ENCODE results near the gene ZDHHC8.

Gene ZDHHC8

GRCh38 chr22:20160041-20160440 is 28.4 kb downstream of the ZDHHC8 start:
- DNase-seq (ENCODE audit: low spot score), result no peak

- DNase-seq (ENCODE audit: low spot score), result no peak
Observed at GRCh38 chr22:20164863-20165262, 33.3 kb downstream of the ZDHHC8 start.

GRCh38 chr22:20165421-20165820 is 33.8 kb downstream of the ZDHHC8 start:
- no peak for DNase-seq (ENCODE audit: low spot score)

DNA sequence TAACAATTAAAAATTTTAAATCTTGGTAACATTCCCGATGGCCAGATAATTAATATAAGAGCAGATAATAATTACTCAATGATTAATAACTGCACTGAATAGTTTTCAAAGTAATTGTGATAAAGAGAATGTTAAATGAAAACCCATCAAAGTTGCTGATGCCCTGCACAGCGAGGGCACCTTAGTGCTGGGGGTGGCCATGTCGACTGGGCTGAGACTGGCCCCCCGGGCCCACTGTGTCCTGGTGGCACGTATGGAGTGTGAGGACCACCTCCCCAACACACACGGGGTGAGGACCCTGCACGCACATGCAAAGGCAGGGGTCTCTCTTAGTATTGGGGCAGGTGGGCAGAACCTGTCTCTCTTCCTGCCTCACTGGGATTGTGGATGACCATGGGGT is 34.3 kb downstream of the ZDHHC8 start:
- no peak for DNase-seq (ENCODE audit: low spot score)

DNA sequence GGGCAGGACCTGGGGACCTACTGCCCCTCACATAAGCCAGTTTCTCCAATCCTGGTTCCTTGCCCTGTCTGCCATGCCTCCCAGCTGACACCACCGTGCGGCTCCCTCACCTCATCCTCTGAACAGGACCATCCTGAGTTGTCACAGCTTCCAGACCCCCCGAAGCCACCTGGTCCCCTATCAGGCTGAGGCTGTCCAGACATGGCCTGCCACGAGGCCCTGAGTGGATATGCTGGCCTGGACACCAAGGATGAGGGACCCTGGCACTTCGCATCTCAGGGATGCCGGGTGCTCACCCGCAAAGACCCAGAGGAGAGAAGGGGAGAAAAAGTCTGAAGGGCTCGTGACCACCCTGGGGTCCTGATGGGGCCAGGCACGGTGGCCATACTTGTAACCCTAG is 35.1 kb downstream of the ZDHHC8 start:
- no peak for DNase-seq (ENCODE audit: low spot score)

- DNase-seq (ENCODE audit: low spot score), result no peak
Observed at GRCh38 chr22:20167643-20168322, 36.2 kb downstream of the ZDHHC8 start.

GRCh38 chr22:20169253-20169822 is 37.7 kb downstream of the ZDHHC8 start:
- DNase-seq (ENCODE audit: low spot score), result no peak

DNA sequence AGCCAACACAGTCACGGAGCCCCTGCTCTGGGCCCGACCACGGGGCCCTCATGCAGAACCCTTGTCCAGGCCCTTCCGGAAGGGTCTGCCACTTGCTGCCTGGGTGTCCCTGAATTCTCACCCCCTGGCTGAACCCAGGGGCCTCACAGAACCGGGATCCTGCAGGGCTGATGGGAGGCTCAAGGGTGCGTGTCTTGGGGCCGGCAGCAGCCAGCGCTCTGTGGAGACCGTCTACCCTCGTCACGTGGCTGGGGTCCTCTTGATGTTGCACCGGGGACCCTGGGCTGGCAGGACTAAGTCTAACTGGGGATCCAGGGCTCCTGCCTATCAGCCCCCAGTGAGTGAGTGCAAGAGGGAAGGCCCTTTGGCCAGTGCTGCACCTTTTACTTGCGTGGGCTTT is 38.6 kb downstream of the ZDHHC8 start:
- no peak for DNase-seq (ENCODE audit: low spot score)

DNA sequence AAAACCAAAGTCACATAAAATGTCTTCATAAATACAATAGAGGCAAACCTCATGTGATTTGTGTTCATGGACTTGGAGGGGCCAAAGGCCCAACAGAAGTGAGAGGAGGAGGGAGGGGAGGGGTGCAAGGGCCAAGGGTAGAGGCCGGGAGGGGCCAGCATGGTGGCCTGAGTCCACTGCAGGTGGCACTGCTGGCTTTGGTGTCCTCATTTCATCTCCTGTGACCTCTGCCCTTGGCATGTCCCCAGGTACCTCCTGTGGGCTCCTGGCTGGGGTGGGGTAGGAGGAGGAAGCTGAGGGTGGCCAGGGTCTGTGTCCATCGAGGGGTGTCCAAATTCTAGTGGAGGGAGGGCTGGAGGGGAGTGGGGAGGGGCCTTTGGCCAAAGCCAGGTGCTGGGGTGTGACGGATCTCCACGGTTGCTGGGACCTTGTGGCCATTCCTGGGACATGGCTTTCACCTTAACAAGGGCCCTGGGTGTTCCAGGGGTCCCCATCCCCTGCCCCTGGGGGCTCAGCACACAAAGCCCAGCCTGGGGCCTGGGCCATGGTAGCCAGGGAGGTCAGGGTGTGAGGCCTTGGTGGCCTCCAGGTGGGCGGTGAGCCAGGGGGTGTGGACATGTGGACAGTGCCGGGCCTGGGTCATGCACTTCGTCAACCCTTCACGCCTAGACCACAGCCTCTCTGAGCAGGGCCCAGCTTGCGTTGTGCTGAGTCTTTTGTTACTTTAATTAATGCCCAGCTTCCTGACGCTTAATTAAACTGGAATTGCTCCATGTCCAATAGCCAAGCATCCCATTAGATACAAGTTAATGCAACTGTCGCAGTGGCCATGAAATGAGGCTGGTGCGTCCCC is 39.9 kb downstream of the ZDHHC8 start:
- no peak for DNase-seq (ENCODE audit: low spot score)

DNA sequence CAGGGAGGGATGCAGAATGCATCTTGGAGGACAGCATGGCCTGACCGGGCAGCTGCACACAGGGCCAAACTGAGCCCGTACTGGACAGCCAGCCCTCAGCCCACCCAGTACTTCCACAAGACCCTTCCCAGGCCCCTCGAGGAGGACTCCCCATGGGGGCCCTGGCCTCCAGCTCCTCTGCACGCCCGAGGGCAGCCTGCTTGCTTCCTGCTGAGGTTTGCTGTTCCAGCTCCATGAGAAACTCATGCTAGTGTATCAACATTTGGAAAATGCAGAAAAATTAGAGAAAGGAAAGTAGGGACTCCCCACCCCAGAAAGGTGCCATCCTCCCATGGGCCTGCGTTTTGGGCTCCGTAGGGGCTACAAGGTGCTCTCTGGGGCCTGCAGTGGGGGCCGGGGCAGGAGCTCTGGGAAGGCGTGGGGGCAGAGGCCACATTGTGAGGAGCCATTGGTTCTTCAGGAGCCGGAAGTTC is 40.6 kb downstream of the ZDHHC8 start:
- DNase-seq (ENCODE audit: low spot score), result no peak

- DNase-seq (ENCODE audit: low spot score), result no peak
Observed at GRCh38 chr22:20173246-20173645, 41.6 kb downstream of the ZDHHC8 start.

DNA sequence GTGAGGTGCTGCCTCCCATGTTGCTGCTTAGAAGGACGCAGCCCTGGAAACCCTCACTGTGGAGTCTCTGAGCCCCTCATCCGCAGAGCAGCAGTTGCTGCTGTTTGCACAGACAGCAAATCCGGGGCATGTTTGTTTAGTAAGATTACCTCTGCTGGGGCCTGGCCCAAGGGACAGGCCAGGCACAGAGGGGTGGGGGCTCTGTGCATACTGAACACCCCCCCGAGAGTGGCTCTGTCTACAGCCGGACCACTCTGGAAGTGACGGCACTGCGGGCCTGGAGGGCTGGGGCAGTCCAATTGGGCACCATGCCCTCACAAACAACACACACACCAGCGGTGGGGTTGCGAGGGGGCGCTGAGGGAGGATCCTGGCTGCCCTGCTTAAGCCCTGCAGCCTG is 42.2 kb downstream of the ZDHHC8 start:
- no peak for DNase-seq (ENCODE audit: low spot score)

- no peak for DNase-seq (ENCODE audit: low spot score)
Observed at GRCh38 chr22:20174785-20175596, 43.4 kb downstream of the ZDHHC8 start.

DNA sequence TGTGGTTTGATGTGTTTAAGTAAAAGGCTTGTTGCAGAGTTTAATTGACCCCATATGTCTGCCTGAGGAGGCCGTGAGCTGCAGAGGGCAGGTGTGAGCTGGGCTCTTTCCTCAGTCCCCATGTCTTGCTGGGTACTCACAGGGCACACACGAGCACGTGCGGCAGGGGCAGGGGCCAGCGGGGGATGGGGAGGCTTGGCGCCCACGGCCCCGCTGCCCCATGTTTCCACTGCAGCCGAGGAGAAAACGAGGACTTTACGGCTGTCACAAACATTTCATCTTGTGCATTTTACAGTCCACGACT is 43.9 kb downstream of the ZDHHC8 start:
- no peak for DNase-seq (ENCODE audit: low spot score)

GRCh38 chr22:20176421-20177085 is 44.9 kb downstream of the ZDHHC8 start:
- DNase-seq (ENCODE audit: low spot score), result no peak

DNA sequence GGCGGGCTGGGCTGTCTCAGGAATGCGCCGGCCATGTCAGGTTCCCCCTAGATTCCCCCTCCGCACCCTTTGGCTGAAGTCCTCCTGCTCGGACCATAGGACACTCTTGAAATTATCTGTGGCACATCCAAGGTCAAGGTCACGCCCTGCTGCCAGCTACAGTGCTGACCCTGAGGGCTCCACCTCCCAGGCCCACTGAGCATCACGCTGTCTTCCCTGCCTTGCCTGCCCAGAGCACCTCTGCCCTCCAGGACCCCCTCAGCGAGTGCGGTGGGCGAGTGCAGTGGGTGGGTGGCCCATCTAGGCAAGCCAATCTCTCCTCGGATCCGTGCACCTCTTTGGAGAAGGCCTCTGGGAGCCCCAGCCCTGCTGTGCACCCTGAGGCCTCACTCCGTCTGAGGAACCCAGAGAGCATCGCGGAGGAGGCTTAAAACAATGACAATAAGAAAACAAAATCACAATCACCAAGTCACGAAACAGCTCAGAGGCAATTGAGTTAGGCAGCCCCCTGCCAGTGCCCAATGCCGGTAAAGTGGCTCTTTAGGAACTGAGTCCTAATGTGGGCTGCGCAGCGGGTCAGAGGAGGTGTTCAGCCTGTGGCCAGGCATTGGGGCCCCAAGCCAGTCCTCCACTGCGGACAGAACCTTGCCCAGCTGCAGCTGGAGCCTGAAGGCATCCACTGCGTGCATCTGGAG is 45.8 kb downstream of the ZDHHC8 start:
- no peak for DNase-seq (ENCODE audit: low spot score)

GRCh38 chr22:20178075-20178914 is 46.7 kb downstream of the ZDHHC8 start:
- DNase-seq (ENCODE audit: low spot score), result no peak

- no peak for DNase-seq (ENCODE audit: low spot score)
Observed at GRCh38 chr22:20178915-20179227, 47.3 kb downstream of the ZDHHC8 start.

DNA sequence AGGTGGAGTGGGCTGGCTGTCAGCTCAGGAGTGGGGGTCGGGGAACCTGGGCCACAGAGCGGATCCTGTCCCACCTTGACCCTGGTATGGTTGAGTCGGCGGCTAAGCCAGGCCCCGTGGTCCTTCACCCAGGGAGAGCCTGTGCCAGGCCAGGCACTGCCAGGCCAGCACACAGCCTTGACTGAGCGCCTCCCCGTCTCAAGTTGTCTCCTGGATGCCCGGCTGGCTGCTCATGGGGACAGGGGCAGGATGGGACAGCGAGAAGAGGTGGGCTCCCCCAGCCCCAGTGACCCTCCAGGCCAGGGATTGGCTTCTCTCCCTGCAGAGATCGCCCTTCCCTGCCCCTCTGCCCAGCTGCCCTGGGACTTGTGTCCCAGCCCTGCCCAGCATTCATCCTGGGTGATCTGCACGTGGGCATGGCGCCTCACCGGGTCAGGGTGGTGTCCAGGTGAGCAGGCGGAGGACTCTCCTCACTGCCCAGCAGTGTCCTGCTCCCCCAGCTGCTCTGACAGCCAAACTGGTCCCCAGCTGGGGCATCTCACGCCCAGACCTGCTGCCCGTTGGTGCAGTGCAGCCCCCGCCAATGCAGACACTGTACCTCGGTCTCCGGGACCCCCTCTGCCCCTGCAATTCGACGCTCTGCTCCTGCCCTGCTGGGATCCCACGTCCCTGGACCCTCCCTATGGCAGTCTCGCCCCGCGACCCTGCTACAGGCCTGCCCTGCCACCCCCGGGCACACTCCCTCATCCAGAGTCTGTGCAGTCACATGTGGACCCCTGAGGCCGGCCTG is 48.0 kb downstream of the ZDHHC8 start:
- no peak for DNase-seq (ENCODE audit: low spot score)

DNA sequence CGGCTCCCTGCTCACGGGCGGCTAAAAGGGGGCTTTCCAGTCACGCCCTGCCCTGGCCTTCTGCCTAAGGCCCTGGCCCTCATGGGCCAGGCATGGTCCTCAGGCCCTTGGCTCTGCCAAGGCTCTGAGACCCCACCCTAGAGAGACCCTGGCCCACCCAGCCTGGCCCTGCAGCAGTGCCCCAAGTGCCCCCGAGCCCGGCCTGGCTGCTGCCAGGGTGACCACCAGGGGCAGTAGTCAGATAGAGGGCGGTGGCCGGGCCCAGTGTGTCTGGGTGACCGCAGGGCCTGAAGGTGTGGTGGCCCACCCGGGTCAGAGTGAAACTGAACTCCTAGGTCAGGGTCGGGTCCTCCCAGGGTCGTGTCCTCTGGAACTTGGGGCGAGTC is 48.6 kb downstream of the ZDHHC8 start:
- no peak for DNase-seq (ENCODE audit: low spot score)
